IMR-90 (cell line): Measurements from ENCODE around the gene SARDH.

Source experiments
- CEBPB ChIP-seq: IDR thresholded peaks from 2 replicates; pipeline ENCODE4 v1.6.1; 2012; ENCODE audit warnings: low read depth, low read length, improper control_type of control experiment
- CTCF ChIP-seq: conservative IDR thresholded peaks from 2 replicates; pipeline ENCODE4 v1.5.1; 2012; ENCODE audit warnings: mild to moderate bottlenecking, low read depth, low read length, improper control_type of control experiment
- MAFK ChIP-seq: IDR thresholded peaks from 2 replicates; pipeline ENCODE4 v1.6.1; 2012; ENCODE audit warnings: low read depth, low read length, improper control_type of control experiment
- NFE2L2 ChIP-seq: fragments of 150-350 bp; IDR thresholded peaks from 2 replicates; pipeline ENCODE4 v1.6.1; 2016; ENCODE audit warnings: low read depth, mild to moderate bottlenecking, low read length
- POLR2A ChIP-seq: IDR thresholded peaks from 2 replicates; pipeline ENCODE4 v1.6.1; 2012; ENCODE audit warnings: mild to moderate bottlenecking, low read depth, low read length
- RAD21 ChIP-seq: IDR thresholded peaks from 2 replicates; pipeline ENCODE4 v1.6.1; 2012; ENCODE audit warnings: low read length, improper control_type of control experiment
- RFX5 ChIP-seq: IDR thresholded peaks from 2 replicates; pipeline ENCODE4 v1.8.0; 2012; ENCODE audit warnings: low read depth, mild to moderate bottlenecking, low read length, moderate library complexity
- SMC3 ChIP-seq: fragments of 150-350 bp; IDR thresholded peaks from 2 replicates; pipeline ENCODE4 v1.6.1; 2016; ENCODE audit warnings: low read depth, mild to moderate bottlenecking, antibody characterized with exemption, low read length, moderate library complexity

- TF ChIP-seq CEBPB (no peak), POLR2A (no peak), CTCF (no peak), RFX5 (no peak), SMC3 (no peak), NFE2L2 (no peak), RAD21 (no peak), MAFK (no peak)
Observed at GRCh38 chr9:133731876-133732638, 6.1 kb downstream of the SARDH start.
